ENCODE data around the gene EIF5B. TPM values are rescaled to one million over a fixed set of nuclear protein-coding genes. Genes with fewer than 3 reads are reported as not detected.
A peak's percentile ranks its signal among the peaks of the same experiment; 100 is the strongest.

The EIF5B gene
- total RNA-seq, 5 donors from 2014 or later (not counting 1 experiment from before 2014, with no cell fraction given): 32.0 to 44.8 (median 34.2) TPM

DNA sequence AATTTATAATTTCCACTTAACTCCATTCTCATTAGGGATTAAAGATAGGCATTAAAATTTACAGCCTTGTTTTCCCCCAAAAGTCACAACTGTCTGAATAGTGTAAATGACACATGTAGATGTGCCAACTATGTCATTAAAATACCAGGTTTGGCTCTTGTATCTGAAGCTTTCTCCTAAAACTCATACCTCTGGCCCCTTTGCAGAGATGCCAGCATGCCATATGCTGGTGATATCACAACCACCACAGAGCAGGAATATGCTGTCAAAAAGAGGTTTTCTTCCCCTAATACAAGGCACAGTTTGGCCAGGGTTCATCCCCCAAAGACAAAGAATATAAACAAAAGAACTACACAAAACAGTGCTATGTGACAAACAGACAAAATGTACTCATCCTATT, 87.2 kb downstream of the EIF5B start:
- H3K27ac ChIP-seq (ENCODE audit: low read length): no peak overlapping the region
- H3K36me3 ChIP-seq (ENCODE audit: control insufficient read depth in 2 of 2, extremely low read depth in 1 of 2, insufficient read depth in 1 of 2, low read length in 1 of 2): peaks cover 3 to 66% of the 10 kb centered on the region in 2 donors
- H3K4me1 ChIP-seq (ENCODE audit: control insufficient read depth in 1 of 2, extremely low read depth in 1 of 2, insufficient read depth in 2 of 2, low read length in 2 of 2): no peaks in the 10 kb centered on the region
- Mint-ChIP-seq H3K27ac (no peak overlapping the region), H3K9me3 (no peaks in the 10 kb centered on the region), H3K4me3 (no peak overlapping the region), H3K27me3 (no peaks in the 10 kb centered on the region), H3K4me1 (no peaks in the 10 kb centered on the region), H3K36me3 (peaks cover 50% of the 10 kb centered on the region)
- ChIA-PET POLR2A (interaction anchor here in 1 of 2 donors (0.5 kb wide), 1 partner anchor 283 kb away, joined by 3 read pairs; no protein-coding TSS in a partner anchor), CTCF (no interaction called here)
- no peak for ATAC-seq (replicated peaks in 1 of 4)
- no peak for DNase-seq
- H3K4me3 ChIP-seq (ENCODE audit: control insufficient read depth in 1 of 2, extremely low read depth in 1 of 2, low read length in 1 of 2): no peak overlapping the region
- no peaks in the 10 kb centered on the region for H3K27me3 ChIP-seq (replicated peaks in 1 of 2; ENCODE audit: control insufficient read depth in 2 of 2, extremely low read depth in 1 of 2, insufficient read depth in 2 of 2, low read length in 1 of 2)
- no peaks in the 10 kb centered on the region for H3K9me3 ChIP-seq

DNA sequence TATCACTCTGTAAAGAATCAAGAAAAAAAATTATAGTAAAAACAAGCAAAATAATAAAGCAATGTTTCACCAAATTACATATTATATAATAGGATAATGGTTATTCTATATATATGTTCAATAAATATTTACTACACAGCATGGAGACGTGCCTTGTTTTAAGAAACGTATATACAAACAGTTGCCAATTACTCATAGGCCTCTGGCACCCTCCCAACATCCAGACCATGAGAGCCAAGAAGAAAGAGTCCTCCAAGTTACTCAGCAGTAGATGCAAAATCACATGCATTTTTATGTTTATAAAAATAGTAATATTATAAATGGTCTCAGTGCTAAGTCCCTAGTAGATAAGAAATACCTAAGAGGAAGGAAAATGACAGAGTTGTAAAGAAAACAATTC, 87.8 kb downstream of the EIF5B start:
- Histone ChIP-seq H3K4me3 (ENCODE audit: control insufficient read depth in 1 of 2, extremely low read depth in 1 of 2, low read length in 1 of 2) (no peak overlapping the region), H3K36me3 (ENCODE audit: control insufficient read depth in 2 of 2, extremely low read depth in 1 of 2, insufficient read depth in 1 of 2, low read length in 1 of 2) (peaks cover 3 to 59% of the 10 kb centered on the region in 2 donors), H3K9me3 (no peaks in the 10 kb centered on the region), H3K4me1 (ENCODE audit: control insufficient read depth in 1 of 2, extremely low read depth in 1 of 2, insufficient read depth in 2 of 2, low read length in 2 of 2) (no peaks in the 10 kb centered on the region), H3K27me3 (replicated peaks in 1 of 2; ENCODE audit: control insufficient read depth in 2 of 2, extremely low read depth in 1 of 2, insufficient read depth in 2 of 2, low read length in 1 of 2) (no peaks in the 10 kb centered on the region), H3K27ac (ENCODE audit: low read length) (no peak overlapping the region)
- no peaks in the 10 kb centered on the region for H3K27me3 Mint-ChIP-seq
- H3K4me3 Mint-ChIP-seq: no peak overlapping the region
- no peaks in the 10 kb centered on the region for H3K4me1 Mint-ChIP-seq
- ATAC-seq (replicated peaks in 1 of 4): no peak
- no peaks in the 10 kb centered on the region for H3K9me3 Mint-ChIP-seq
- no peak overlapping the region for H3K27ac Mint-ChIP-seq
- POLR2A ChIA-PET: no interaction called here
- no CpG with 5 or more reads among the region's 2 CpGs for WGBS (ENCODE audit: insufficient coverage)
- peaks cover 45% of the 10 kb centered on the region for H3K36me3 Mint-ChIP-seq
- CTCF ChIA-PET: no interaction called here
- DNase-seq: no peak

DNA sequence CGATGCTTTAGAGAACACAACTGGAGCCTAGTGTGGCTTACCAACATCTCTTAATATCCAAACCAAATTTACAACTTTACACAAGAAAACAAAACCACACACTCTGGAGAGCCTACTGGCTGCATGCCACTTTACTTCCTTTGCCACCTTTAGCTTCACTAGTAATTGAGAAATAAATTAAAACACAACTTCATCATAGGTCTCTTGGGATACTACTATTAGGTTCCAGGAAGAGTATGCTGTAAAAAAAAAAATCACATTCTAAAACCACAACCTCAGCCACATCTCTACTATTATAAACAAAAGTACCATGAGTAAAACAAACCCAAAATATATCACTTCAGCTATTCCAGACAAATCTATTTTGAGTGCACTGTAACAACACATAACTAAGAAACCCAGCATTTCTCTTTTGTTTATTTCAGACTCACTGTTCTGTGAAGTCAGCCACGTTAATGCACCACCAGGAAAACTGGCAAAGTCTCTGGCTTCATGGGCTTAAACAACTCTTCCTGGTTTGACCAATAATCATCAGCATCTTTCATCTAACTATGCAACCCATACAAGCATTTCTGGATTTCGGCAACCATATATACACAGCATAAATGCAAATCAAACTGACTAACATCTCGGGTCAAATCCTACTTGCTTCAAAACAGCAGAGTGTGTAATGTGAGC, 93.6 kb downstream of the EIF5B start:
- no peak for ATAC-seq (replicated peaks in 1 of 4)
- 76% methylated on average over 3 of the region's 4 CpGs for WGBS (ENCODE audit: insufficient coverage)

DNA sequence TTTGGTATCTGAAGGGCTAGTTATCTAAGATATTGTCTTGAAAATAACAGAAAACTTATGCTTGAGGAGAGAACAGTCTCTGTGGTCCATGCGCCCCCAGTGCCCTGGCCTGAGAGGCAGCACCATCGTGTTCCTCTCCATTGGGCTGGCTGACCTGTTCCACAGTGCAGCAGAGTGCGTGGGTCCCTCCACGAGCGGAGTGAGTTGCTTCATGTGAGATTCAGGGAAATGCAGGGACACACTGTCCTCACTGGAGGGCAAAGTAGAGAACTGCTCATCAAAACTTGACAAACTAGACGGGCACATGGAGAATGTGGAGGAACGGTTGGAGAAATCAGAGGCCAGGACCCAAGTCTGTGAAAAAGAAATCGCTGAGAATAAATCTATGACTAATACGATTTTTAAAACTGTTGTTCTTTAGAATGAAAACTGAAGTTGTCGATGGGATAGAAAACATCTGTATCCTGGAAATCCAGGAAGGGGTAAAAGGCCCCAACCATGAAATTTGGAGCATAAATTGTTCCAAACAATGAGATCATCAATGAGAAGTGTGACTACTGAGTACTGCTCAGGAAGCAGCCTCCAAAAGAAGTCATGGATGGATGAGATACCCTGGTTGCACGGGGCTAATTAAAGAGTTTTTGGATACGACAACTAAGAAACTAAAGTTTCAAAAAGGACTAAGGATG, 94.5 kb downstream of the EIF5B start:
- CTCF ChIA-PET: no interaction called here
- Mint-ChIP-seq H3K27me3 (no peaks in the 10 kb centered on the region), H3K27ac (peak overlapping the region in 1 of 2 donors; percentile 64), H3K9me3 (no peaks in the 10 kb centered on the region), H3K4me1 (peaks cover 8 to 21% (median 16%) of the 10 kb centered on the region in 3 donors), H3K4me3 (no peak overlapping the region), H3K36me3 (peaks cover 24% of the 10 kb centered on the region)
- no peak for DNase-seq
- Histone ChIP-seq H3K36me3 (ENCODE audit: control insufficient read depth in 2 of 2, extremely low read depth in 1 of 2, insufficient read depth in 1 of 2, low read length in 1 of 2) (peaks cover 7 to 22% of the 10 kb centered on the region in 2 donors), H3K27ac (ENCODE audit: low read length) (no peak overlapping the region), H3K4me1 (ENCODE audit: control insufficient read depth in 1 of 2, extremely low read depth in 1 of 2, insufficient read depth in 2 of 2, low read length in 2 of 2) (no peaks in the 10 kb centered on the region), H3K27me3 (replicated peaks in 1 of 2; ENCODE audit: control insufficient read depth in 2 of 2, extremely low read depth in 1 of 2, insufficient read depth in 2 of 2, low read length in 1 of 2) (no peaks in the 10 kb centered on the region), H3K9me3 (no peaks in the 10 kb centered on the region), H3K4me3 (ENCODE audit: control insufficient read depth in 1 of 2, extremely low read depth in 1 of 2, low read length in 1 of 2) (no peak overlapping the region)
- ATAC-seq (replicated peaks in 1 of 4): no peak
- WGBS (ENCODE audit: insufficient coverage): over 99% methylated on average over 9 of the region's 12 CpGs
- POLR2A ChIA-PET: no interaction called here

More for the DNA sequence above, 93.6 kb downstream of the EIF5B start:
- no peaks in the 10 kb centered on the region for H3K9me3 Mint-ChIP-seq
- H3K27ac Mint-ChIP-seq: peak overlapping the region; percentile 21 to 77
- no peaks in the 10 kb centered on the region for H3K4me1 ChIP-seq (ENCODE audit: control insufficient read depth in 1 of 2, extremely low read depth in 1 of 2, insufficient read depth in 2 of 2, low read length in 2 of 2)
- no peak overlapping the region for H3K27ac ChIP-seq (ENCODE audit: low read length)
- ChIA-PET CTCF (interaction anchor here in 1 of 2 donors (0.6 to 0.7 kb wide), 2 partner anchors 141 to 877 kb away, joined by 3 read pairs; no protein-coding TSS in a partner anchor), POLR2A (no interaction called here)
- no peak for DNase-seq
- H3K36me3 ChIP-seq (ENCODE audit: control insufficient read depth in 2 of 2, extremely low read depth in 1 of 2, insufficient read depth in 1 of 2, low read length in 1 of 2): peaks cover 7 to 26% of the 10 kb centered on the region in 2 donors
- peaks cover 21% of the 10 kb centered on the region for H3K36me3 Mint-ChIP-seq
- H3K4me3 Mint-ChIP-seq: no peak overlapping the region
- H3K27me3 Mint-ChIP-seq: no peaks in the 10 kb centered on the region
- peaks cover 8 to 21% (median 16%) of the 10 kb centered on the region in 3 donors for H3K4me1 Mint-ChIP-seq
- H3K9me3 ChIP-seq: no peaks in the 10 kb centered on the region
- no peak overlapping the region for H3K4me3 ChIP-seq (ENCODE audit: control insufficient read depth in 1 of 2, extremely low read depth in 1 of 2, low read length in 1 of 2)
- H3K27me3 ChIP-seq (replicated peaks in 1 of 2; ENCODE audit: control insufficient read depth in 2 of 2, extremely low read depth in 1 of 2, insufficient read depth in 2 of 2, low read length in 1 of 2): no peaks in the 10 kb centered on the region

DNA sequence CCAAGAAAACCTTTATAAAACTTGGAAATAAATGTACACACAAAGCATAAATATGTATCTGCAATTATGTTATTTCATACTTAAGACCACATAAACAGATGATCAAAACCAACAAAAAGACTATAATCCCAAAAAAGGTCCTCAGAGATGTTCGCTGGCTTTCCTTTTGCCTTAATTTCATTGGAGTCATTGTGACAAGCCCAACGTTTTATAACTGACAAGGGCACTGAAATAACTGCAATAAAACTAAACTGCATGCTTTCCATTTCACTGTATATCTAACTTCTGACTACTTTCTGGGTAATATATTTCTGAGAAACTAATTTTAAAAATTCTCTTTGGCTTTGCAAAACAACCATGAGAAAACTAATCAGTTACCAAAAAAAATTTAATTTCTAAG, 96.2 kb downstream of the EIF5B start:
- ATAC-seq (replicated peaks in 1 of 4) (no peak), DNase-seq (no peak)
- peaks cover 23% of the 10 kb centered on the region for H3K36me3 Mint-ChIP-seq
- H3K27ac Mint-ChIP-seq: peak overlapping the region in 1 of 2 donors; percentile 8
- Histone ChIP-seq H3K27me3 (replicated peaks in 1 of 2; ENCODE audit: control insufficient read depth in 2 of 2, extremely low read depth in 1 of 2, insufficient read depth in 2 of 2, low read length in 1 of 2) (no peaks in the 10 kb centered on the region), H3K4me1 (ENCODE audit: control insufficient read depth in 1 of 2, extremely low read depth in 1 of 2, insufficient read depth in 2 of 2, low read length in 2 of 2) (no peaks in the 10 kb centered on the region), H3K27ac (ENCODE audit: low read length) (no peak overlapping the region), H3K9me3 (no peaks in the 10 kb centered on the region), H3K36me3 (ENCODE audit: control insufficient read depth in 2 of 2, extremely low read depth in 1 of 2, insufficient read depth in 1 of 2, low read length in 1 of 2) (peaks cover 7 to 10% of the 10 kb centered on the region in 2 donors), H3K4me3 (ENCODE audit: control insufficient read depth in 1 of 2, extremely low read depth in 1 of 2, low read length in 1 of 2) (no peak overlapping the region)
- WGBS (ENCODE audit: insufficient coverage): no CpG with 5 or more reads among the region's 2 CpGs
- POLR2A ChIA-PET: interaction anchor here in 1 of 2 donors (0.8 kb wide), 1 partner anchor 10 kb away, joined by 3 read pairs; no protein-coding TSS in a partner anchor
- H3K9me3 Mint-ChIP-seq: no peaks in the 10 kb centered on the region
- H3K27me3 Mint-ChIP-seq: no peaks in the 10 kb centered on the region
- peaks cover 13 to 21% (median 16%) of the 10 kb centered on the region in 3 donors for H3K4me1 Mint-ChIP-seq
- no peak overlapping the region for H3K4me3 Mint-ChIP-seq
- CTCF ChIA-PET: no interaction called here

DNA sequence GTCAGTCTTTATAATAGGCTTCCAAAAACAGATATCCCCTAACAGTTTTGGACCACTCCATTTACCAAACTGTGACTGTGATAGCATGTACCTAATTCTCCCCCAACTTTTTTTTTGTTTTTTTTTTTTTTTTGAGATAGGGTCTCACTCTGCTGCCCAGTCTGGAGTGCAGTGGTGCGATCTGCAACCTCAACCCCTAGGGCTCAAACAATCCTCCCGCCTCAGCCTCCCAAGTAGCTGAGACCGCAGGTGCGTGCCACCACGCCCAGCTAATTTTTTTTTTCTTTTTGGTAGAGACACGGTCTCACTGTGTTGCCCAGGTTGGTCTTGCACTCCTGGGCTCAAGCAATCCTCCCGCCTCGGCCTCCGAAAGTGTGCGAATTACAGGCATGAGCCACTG, 99.7 kb downstream of the EIF5B start:
- ChIA-PET POLR2A (no interaction called here), CTCF (no interaction called here)
- H3K4me3 Mint-ChIP-seq: no peak overlapping the region
- no peaks in the 10 kb centered on the region for H3K9me3 Mint-ChIP-seq
- H3K36me3 ChIP-seq (ENCODE audit: control insufficient read depth in 2 of 2, extremely low read depth in 1 of 2, insufficient read depth in 1 of 2, low read length in 1 of 2): peaks cover 2 to 16% of the 10 kb centered on the region in 2 donors
- no peaks in the 10 kb centered on the region for H3K27me3 Mint-ChIP-seq
- H3K27me3 ChIP-seq (replicated peaks in 1 of 2; ENCODE audit: control insufficient read depth in 2 of 2, extremely low read depth in 1 of 2, insufficient read depth in 2 of 2, low read length in 1 of 2): no peaks in the 10 kb centered on the region
- H3K36me3 Mint-ChIP-seq: peaks cover 21% of the 10 kb centered on the region
- no peak overlapping the region for H3K4me3 ChIP-seq (ENCODE audit: control insufficient read depth in 1 of 2, extremely low read depth in 1 of 2, low read length in 1 of 2)
- no peaks in the 10 kb centered on the region for H3K9me3 ChIP-seq
- H3K27ac Mint-ChIP-seq: no peak overlapping the region
- no peaks in the 10 kb centered on the region for H3K4me1 ChIP-seq (ENCODE audit: control insufficient read depth in 1 of 2, extremely low read depth in 1 of 2, insufficient read depth in 2 of 2, low read length in 2 of 2)
- 100% methylated on average over 4 of the region's 10 CpGs for WGBS (ENCODE audit: insufficient coverage)
- ATAC-seq (replicated peaks in 1 of 4) (no peak), DNase-seq (no peak)
- H3K4me1 Mint-ChIP-seq: peaks cover 4 to 7% (median 4%) of the 10 kb centered on the region in 3 donors
- no peak overlapping the region for H3K27ac ChIP-seq (ENCODE audit: low read length)

Data from T-cell (primary cell).